ENCODE data around the gene TMEM248.
A peak's percentile ranks its signal among the peaks of the same experiment; 100 is the strongest.

The TMEM248 gene

DNA sequence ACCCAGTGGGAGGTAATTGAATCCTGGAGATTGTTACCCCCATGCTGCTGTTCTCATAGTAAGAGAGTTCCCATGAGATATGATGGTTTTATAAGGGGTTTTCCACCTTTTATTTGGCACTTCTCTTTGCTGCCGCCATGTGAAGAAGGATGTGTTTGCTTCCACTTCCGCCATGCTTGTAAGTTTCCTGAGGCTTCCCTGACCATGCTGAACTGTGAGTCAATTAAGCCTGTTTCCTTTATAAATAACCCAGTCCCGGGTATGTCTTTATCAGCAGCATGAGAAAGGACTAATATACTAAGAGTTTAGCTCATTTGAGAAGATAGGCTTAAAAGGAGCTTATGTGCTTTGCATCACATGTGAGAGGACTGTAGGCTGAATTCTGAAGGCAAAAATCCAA, 29.3 kb downstream of the TMEM248 start:
- TF ChIP-seq, protein P1, sequence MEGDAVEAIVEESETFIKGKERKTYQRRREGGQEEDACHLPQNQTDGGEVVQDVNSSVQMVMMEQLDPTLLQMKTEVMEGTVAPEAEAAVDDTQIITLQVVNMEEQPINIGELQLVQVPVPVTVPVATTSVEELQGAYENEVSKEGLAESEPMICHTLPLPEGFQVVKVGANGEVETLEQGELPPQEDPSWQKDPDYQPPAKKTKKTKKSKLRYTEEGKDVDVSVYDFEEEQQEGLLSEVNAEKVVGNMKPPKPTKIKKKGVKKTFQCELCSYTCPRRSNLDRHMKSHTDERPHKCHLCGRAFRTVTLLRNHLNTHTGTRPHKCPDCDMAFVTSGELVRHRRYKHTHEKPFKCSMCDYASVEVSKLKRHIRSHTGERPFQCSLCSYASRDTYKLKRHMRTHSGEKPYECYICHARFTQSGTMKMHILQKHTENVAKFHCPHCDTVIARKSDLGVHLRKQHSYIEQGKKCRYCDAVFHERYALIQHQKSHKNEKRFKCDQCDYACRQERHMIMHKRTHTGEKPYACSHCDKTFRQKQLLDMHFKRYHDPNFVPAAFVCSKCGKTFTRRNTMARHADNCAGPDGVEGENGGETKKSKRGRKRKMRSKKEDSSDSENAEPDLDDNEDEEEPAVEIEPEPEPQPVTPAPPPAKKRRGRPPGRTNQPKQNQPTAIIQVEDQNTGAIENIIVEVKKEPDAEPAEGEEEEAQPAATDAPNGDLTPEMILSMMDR (IDR thresholded peaks at IDR 0.05; ENCODE audit: low read depth, low read length) = no peak
- H3K4me3 ChIP-seq (ENCODE audit: low read depth, low read length) = no peak overlapping the region
- DNase-seq (ENCODE audit: low read depth, low spot score) = no peak
- in situ Hi-C loops (cut with HindIII; ENCODE audit: low sequenced_read_pairs) = no loop called here

DNA sequence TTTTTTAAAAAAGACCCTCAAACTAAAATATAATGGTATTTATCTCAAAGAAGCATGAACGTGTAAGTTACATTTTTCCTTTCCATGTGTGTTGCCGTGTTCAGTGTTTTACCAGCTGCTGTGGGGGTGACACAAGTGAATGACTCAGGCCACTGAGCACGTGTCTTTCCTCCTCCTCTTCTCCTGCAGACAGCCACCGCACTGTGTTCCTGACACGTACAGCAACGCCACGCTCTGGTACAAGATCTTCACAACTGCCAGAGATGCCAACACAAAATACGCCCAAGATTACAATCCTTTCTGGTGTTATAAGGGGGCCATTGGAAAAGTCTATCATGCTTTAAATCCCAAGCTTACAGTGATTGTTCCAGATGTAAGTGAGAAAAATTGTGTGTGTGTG, 29.7 kb downstream of the TMEM248 start:
- in situ Hi-C loops (cut with HindIII; ENCODE audit: low sequenced_read_pairs) = no loop called here
- TF ChIP-seq, protein P1 (IDR thresholded peaks at IDR 0.05; ENCODE audit: low read depth, low read length) = no peak
- DNase-seq (ENCODE audit: low read depth, low spot score) = peak; percentile 17
- H3K4me3 ChIP-seq (ENCODE audit: low read depth, low read length) = no peak overlapping the region

DNA sequence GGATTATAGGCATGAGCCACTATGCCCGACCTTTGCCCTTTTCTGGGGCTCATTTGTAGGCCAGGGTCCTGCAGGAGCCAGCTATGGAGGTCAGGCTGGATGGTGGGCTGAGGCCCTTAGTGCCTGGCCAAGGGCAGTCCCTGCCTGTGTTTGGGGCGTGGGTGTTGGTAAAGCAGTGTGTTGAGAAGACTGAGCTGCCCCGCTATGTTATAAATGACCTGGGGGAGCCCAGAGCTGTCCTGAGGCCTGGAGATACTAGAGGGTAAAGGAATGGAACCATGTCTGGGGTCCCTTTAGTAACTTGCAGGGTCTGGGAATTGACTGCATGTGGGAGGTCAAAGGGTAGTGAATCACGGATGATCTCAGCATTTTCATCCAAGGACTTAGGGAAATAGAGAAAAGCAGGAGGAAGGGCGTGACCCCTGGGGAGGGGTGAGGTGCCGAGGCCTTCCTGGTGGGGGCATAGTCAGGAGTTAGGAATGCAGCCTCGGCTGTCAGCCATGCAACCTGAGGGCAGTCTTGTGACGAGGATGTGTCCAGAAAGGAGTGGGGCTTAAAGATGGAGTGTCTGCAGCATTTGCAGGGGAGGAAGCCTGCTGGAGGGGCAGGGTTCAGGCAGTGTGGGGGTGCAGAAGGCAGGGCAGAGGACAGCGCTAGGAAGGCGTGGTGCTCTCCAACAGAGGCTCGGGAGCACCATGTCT, 31.5 kb downstream of the TMEM248 start:
- peak; percentile 48 for DNase-seq (ENCODE audit: low read depth, low spot score)
- in situ Hi-C loops (cut with HindIII; ENCODE audit: low sequenced_read_pairs) = no loop called here
- no peak overlapping the region for H3K4me3 ChIP-seq (ENCODE audit: low read depth, low read length)
- TF ChIP-seq, protein P1 (IDR thresholded peaks at IDR 0.05; ENCODE audit: low read depth, low read length) = no peak

DNA sequence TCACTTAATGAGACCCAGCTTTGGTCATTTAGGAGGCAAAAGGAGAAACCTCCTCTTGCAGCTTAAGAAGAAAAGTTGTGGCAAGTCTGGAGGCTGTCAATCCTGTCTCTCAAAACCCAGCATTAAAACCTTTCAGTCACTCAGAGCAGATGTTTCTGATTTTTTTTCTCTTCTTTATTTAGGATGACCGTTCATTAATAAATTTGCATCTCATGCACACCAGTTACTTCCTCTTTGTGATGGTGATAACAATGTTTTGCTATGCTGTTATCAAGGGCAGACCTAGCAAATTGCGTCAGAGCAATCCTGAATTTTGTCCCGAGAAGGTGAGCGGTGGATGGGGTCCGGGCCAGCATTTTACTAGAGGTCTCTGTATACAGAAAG, 32.0 kb downstream of the TMEM248 start:
- H3K4me3 ChIP-seq (ENCODE audit: low read depth, low read length) = no peak overlapping the region
- in situ Hi-C loops (cut with HindIII; ENCODE audit: low sequenced_read_pairs) = no loop called here
- DNase-seq (ENCODE audit: low read depth, low spot score) = no peak
- TF ChIP-seq, protein P1 (IDR thresholded peaks at IDR 0.05; ENCODE audit: low read depth, low read length) = no peak

DNA sequence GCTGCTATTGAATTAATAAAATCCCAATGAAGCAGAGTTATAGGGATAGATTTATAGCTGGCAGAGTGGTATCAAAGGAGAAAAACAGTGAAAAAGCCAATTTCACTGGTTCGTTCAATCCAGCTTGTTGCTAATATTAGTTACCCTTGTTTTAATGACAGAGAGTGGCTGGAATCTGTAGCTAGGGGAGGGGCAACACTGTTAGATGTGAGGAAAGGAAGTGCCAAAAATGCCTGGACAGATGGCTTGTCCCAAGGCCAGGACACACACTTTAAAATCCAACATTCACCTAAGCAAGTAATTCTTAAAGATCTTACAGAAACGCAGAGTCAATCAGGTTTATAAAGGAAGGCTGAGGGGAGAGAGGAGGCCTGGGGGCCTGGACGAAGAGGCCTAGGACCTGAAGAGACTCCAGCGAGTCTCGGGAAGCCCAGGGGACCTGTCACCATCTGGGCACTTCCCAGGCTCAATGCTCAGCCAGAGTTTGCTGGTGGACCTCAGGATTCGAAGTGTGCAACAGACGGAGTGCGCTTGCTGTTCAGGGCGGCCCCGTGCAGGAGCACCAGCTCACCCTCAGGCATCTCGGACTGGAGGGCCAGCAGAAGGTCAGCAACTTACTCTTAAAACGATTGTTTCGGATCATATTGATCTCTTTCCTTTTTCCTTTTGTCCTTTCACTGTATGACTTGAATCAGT, 36.7 kb downstream of the TMEM248 start:
- H3K4me3 ChIP-seq (ENCODE audit: low read depth, low read length) = no peak overlapping the region
- DNase-seq (ENCODE audit: low read depth, low spot score) = no peak
- TF ChIP-seq, protein P1 (IDR thresholded peaks at IDR 0.05; ENCODE audit: low read depth, low read length) = no peak
- in situ Hi-C loops (cut with HindIII; ENCODE audit: low sequenced_read_pairs) = no loop called here

DNA sequence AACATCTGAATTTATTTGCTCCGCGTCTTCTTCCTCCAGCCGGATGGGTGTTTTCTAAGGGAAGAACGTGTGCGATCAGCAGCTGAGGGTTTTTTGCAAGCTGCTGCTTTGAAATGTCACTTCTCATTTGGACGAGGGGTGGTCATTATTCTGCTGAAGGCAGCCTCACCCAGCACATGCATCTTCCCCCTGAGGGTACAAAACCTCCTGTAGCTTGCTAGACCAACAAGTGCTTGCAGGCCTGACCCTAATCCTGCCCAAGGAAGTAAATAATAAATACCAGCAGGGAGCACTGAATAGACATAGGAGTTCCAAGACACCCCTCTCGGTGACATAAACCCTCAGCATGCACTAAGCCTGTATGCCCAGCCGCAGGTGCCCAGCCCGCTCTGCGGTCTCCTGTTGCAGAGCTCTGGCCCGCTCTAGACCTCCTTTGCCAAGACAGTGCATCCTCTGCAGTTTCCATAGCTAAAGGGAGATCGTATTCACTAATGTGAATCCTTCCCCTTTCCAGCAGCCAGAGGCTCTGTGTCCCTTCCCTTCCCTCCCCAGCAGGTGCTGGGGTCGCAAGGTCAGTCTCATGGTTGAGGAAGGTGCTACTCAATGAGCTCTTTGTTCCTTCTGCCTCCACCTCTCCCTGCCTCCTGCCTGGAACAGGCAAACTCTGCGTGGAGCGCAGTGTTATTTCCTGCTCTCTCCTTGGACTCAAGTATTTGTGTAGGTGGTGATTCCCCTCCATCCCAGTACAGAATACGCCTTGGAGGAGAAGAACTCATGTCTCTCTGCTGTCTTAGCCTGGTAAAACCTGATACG, 37.7 kb downstream of the TMEM248 start:
- in situ Hi-C loops (cut with HindIII; ENCODE audit: low sequenced_read_pairs) = no loop called here
- H3K4me3 ChIP-seq (ENCODE audit: low read depth, low read length) = no peak overlapping the region

More for the DNA sequence above, 37.7 kb downstream of the TMEM248 start:
- TF ChIP-seq, protein P1 (IDR thresholded peaks at IDR 0.05; ENCODE audit: low read depth, low read length) = no peak
- no peak for DNase-seq (ENCODE audit: low read depth, low spot score)
